GM12873 (cell line): ENCODE data around the gene CALB2.

Source experiments
- CTCF ChIP-seq: IDR thresholded peaks from 2 replicates; pipeline ENCODE4 v1.5.1; 2012; ENCODE audit warnings: low read depth, mild to moderate bottlenecking, moderate library complexity, low read length, control low read depth; ENCODE audit not compliant: insufficient read depth; ENCODE audit errors: missing control alignments

The CALB2 gene

DNA sequence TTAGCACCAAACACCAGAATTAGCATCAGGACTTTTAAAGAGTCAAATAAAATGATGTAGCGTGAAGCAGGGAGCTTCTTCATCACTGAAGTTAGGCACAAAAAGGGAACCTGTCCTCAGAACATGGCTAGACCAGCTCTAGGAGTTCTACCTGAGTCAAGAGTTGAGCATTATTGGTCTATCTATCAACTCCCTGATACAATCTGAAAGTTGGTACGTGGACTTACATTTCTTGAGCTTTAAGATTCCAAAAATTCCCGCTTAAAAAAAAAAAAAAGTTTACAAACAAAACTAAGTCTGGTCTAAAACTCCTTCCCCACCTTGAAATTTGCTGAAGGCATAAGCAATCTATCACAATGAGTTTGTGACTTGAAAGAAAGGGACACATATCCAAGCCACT, 71.1 kb downstream of the CALB2 start:
- TF ChIP-seq CTCF = no peak

DNA sequence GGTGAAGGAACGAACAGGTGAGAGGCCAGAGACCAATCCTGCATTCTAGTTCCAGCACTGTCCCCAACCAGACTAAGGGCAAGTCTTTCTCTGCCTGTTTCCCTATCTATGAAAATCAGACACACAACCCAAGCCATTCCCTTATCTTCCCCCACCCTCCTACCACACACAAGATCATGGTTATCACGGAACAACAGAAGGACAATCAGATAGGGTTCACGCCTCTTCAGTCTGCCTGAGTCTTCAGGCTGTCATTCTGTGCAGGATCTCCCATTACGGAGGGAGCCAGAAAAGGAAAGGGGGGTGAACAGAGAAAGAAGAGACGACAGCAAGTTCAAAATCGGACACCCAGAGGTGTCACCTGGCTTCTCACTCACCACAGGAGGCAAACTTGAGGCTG, 72.2 kb downstream of the CALB2 start:
- no peak for TF ChIP-seq CTCF

- no peak for TF ChIP-seq CTCF
Observed at GRCh38 chr16:71431176-71431575, 72.7 kb downstream of the CALB2 start.

DNA sequence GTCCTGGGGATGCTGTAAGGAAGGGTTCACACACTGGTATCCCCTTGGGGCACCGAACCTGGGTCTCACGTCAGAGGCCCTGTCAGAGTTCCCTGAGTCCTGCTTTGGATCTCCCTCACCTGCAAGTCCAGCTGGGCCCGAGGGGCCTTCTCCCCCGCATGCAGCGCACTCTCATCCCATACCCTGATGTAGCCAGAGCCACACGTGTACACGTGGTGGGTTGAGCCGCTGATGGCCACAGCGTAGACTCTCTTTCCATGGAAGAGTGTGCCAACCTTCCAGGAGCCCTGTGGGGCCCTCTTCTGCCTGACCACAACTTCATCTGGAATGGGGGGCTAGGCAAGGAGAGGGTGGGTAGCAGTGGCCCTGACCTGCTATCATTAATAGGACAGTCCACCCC, 73.5 kb downstream of the CALB2 start:
- no peak for TF ChIP-seq CTCF

DNA sequence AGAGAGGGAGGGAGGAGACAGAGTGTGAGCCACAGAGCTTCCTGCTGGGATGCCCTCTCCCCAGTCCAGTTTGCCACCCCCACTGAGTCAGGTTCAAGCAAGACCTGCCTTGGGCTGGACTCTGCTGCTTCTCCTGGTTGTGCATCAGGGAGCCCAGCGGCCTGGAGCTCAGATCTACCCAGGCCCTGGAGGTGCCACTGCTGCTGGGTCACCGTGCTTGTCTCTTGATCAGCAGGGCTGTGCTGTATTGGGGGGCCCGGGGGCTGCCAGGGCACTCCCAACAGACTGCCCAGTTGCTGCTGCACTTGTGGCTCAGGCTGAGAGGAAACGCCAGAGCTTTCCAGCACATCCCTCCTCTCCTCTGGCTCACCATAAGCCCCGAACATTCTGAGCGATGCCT, 74.4 kb downstream of the CALB2 start:
- no peak for TF ChIP-seq CTCF

- TF ChIP-seq CTCF = no peak
Observed at GRCh38 chr16:71436473-71436872, 78.0 kb downstream of the CALB2 start.

DNA sequence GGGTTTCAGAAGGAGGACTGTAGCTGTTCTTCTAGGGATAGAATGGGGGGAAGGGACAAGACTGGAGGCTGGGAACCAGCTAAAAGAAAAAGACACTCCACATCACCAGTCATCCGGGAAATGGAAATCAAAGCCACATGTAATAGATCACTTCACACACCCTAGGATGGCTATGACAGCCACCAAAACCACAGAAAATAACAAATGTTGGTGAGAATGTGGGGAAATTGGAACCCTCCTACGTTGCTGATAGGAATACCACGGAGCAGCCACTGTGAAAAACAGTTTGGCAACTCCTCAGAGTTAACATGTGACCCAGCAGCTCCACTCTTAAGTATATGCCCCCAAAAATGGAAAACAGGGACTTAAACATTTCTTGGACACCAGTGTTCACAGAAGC, 81.0 kb downstream of the CALB2 start:
- no peak for TF ChIP-seq CTCF
